ENCODE results near the gene CLK4.

Gene CLK4

GRCh38 chr5:178580271-178580955 is 46.4 kb downstream of the CLK4 start:
- no peak overlapping the region for H2AFZ ChIP-seq (ENCODE audit: low read depth)
- H3K36me3 ChIP-seq (ENCODE audit: insufficient read depth) = no peaks in the 10 kb centered on the region
- H3K79me2 ChIP-seq (ENCODE audit: insufficient read depth, low read depth) = no peaks in the 10 kb centered on the region
- no peak overlapping the region for H3K9ac ChIP-seq
- H4K20me1 ChIP-seq (ENCODE audit: insufficient read depth) = no peaks in the 10 kb centered on the region
- TF ChIP-seq, protein P1, sequence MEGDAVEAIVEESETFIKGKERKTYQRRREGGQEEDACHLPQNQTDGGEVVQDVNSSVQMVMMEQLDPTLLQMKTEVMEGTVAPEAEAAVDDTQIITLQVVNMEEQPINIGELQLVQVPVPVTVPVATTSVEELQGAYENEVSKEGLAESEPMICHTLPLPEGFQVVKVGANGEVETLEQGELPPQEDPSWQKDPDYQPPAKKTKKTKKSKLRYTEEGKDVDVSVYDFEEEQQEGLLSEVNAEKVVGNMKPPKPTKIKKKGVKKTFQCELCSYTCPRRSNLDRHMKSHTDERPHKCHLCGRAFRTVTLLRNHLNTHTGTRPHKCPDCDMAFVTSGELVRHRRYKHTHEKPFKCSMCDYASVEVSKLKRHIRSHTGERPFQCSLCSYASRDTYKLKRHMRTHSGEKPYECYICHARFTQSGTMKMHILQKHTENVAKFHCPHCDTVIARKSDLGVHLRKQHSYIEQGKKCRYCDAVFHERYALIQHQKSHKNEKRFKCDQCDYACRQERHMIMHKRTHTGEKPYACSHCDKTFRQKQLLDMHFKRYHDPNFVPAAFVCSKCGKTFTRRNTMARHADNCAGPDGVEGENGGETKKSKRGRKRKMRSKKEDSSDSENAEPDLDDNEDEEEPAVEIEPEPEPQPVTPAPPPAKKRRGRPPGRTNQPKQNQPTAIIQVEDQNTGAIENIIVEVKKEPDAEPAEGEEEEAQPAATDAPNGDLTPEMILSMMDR (conservative IDR thresholded peaks at IDR 0.05; ENCODE audit: low read depth, low read length) = no peak
- H3K27me3 ChIP-seq (ENCODE audit: insufficient read depth, low read depth) = no peaks in the 10 kb centered on the region
- no peak overlapping the region for H3K4me3 ChIP-seq (IDR thresholded peaks at IDR 0.05; ENCODE audit: insufficient read depth, low read depth, low read length)
- H3K4me2 ChIP-seq = no peak overlapping the region
- H3K4me1 ChIP-seq (ENCODE audit: low read depth, poor library complexity, severe bottlenecking) = no peaks in the 10 kb centered on the region
- H3K27ac ChIP-seq = no peak overlapping the region

GRCh38 chr5:178577944-178578343 is 48.9 kb downstream of the CLK4 start:
- H3K4me2 ChIP-seq = no peak overlapping the region
- no peak overlapping the region for H2AFZ ChIP-seq (ENCODE audit: low read depth)
- no peak overlapping the region for H3K9ac ChIP-seq
- H3K4me3 ChIP-seq (IDR thresholded peaks at IDR 0.05; ENCODE audit: insufficient read depth, low read depth, low read length) = no peak overlapping the region
- no peaks in the 10 kb centered on the region for H4K20me1 ChIP-seq (ENCODE audit: insufficient read depth)
- TF ChIP-seq, protein P1 (conservative IDR thresholded peaks at IDR 0.05; ENCODE audit: low read depth, low read length) = no peak
- no peaks in the 10 kb centered on the region for H3K79me2 ChIP-seq (ENCODE audit: insufficient read depth, low read depth)
- no peaks in the 10 kb centered on the region for H3K36me3 ChIP-seq (ENCODE audit: insufficient read depth)
- no peaks in the 10 kb centered on the region for H3K27me3 ChIP-seq (ENCODE audit: insufficient read depth, low read depth)
- no peaks in the 10 kb centered on the region for H3K4me1 ChIP-seq (ENCODE audit: low read depth, poor library complexity, severe bottlenecking)
- H3K27ac ChIP-seq = no peak overlapping the region

- Histone ChIP-seq H2AFZ (ENCODE audit: low read depth) (no peak overlapping the region), H3K27ac (no peak overlapping the region), H3K36me3 (ENCODE audit: insufficient read depth) (no peaks in the 10 kb centered on the region), H3K4me3 (IDR thresholded peaks at IDR 0.05; ENCODE audit: insufficient read depth, low read depth, low read length) (no peak overlapping the region), H3K4me1 (ENCODE audit: low read depth, poor library complexity, severe bottlenecking) (no peaks in the 10 kb centered on the region), H3K9ac (no peak overlapping the region), H4K20me1 (ENCODE audit: insufficient read depth) (no peaks in the 10 kb centered on the region), H3K4me2 (no peak overlapping the region), H3K79me2 (ENCODE audit: insufficient read depth, low read depth) (no peaks in the 10 kb centered on the region), H3K27me3 (ENCODE audit: insufficient read depth, low read depth) (no peaks in the 10 kb centered on the region)
- TF ChIP-seq, protein P1 (conservative IDR thresholded peaks at IDR 0.05; ENCODE audit: low read depth, low read length) = no peak
Measured at GRCh38 chr5:178577376-178577839, 49.4 kb downstream of the CLK4 start.

DNA sequence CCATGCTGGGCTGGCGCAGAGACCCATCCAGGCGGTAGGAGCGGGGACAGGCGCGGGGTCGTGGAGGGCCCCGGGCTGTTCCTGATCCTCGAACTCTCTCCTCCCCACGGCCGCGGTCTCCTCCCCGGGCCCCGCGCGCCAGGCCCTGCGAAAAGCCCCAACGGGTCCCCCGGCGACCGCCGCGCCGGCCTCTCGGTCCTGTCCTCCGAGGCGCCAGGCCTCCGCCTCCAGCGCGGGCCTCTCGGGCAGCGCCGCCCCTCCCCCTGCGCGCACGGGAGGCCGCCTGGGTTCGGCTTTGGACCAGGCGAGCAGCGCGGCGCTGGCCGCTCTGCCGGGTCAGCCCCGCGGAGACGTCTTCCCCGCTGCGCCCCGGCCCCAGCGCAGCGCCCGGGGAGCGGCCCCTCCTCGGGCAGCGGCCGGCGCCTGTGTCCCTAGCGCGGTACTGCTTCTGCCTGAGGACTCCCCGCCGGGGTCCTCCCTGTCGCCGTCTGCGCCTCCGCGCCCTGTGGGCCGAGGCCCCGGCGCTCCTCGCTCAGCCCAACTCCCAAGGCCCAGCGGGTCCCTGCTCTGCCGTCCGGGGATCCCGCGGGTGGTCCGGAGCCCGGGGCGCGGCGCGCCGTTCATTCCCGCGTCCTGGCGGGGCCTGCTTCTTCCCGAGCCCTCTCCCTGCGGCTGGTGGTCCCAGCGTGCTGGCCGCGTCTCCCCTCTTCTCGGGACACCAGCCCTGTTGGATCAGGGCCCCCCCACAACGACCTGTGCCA is 50.1 kb downstream of the CLK4 start:
- TF ChIP-seq, protein P1 (conservative IDR thresholded peaks at IDR 0.05; ENCODE audit: low read depth, low read length) = no peak
- Histone ChIP-seq H3K4me3 (IDR thresholded peaks at IDR 0.05; ENCODE audit: insufficient read depth, low read depth, low read length) (no peak overlapping the region), H2AFZ (ENCODE audit: low read depth) (no peak overlapping the region), H3K36me3 (ENCODE audit: insufficient read depth) (no peaks in the 10 kb centered on the region), H3K4me1 (ENCODE audit: low read depth, poor library complexity, severe bottlenecking) (no peaks in the 10 kb centered on the region), H3K9ac (no peak overlapping the region), H3K27ac (no peak overlapping the region), H4K20me1 (ENCODE audit: insufficient read depth) (no peaks in the 10 kb centered on the region), H3K27me3 (ENCODE audit: insufficient read depth, low read depth) (no peaks in the 10 kb centered on the region), H3K4me2 (no peak overlapping the region), H3K79me2 (ENCODE audit: insufficient read depth, low read depth) (no peaks in the 10 kb centered on the region)
